GM23248 (cell line): ENCODE results near the gene SEC61B. TPM values are rescaled to one million over a fixed set of nuclear protein-coding genes. Genes with fewer than 3 reads are reported as not detected.

Experiments
- DNase-seq: peaks from one replicate; pipeline ENCODE4 v3.0.0-alpha.2; 2015
- H2AFZ ChIP-seq: fragments of 200-600 bp; sonication (generic); 2 replicates; pipeline ENCODE4 v1.6.1; 2016; ENCODE audit warnings: antibody characterized with exemption
- H3F3A ChIP-seq: fragments of 200-600 bp; sonication (generic); 2 replicates; pipeline ENCODE4 v1.6.1; 2016; ENCODE audit warnings: mild to moderate bottlenecking, antibody characterized with exemption, mixed run types; ENCODE audit not compliant: insufficient read depth
- H3K27ac ChIP-seq: fragments of 200-600 bp; sonication (generic); 2 replicates; pipeline ENCODE4 v1.5.1; 2016; ENCODE audit warnings: mild to moderate bottlenecking
- H3K27me3 ChIP-seq: fragments of 200-600 bp; sonication (generic); replicated peaks from 2 replicates; pipeline ENCODE4 v1.6.1; 2016; ENCODE audit warnings: mild to moderate bottlenecking; ENCODE audit not compliant: insufficient read depth
- H3K36me3 ChIP-seq: fragments of 200-600 bp; sonication (generic); 2 replicates; pipeline ENCODE4 v1.6.1; 2016; ENCODE audit warnings: low read depth, mild to moderate bottlenecking
- H3K4me1 ChIP-seq: fragments of 200-600 bp; sonication (generic); 2 replicates; pipeline ENCODE4 v1.6.1; 2016; ENCODE audit warnings: mild to moderate bottlenecking; ENCODE audit not compliant: insufficient read depth
- H3K4me2 ChIP-seq: fragments of 200-600 bp; sonication (generic); one replicate; pipeline ENCODE4 v1.6.1; 2016; ENCODE audit warnings: mild to moderate bottlenecking; ENCODE audit not compliant: unreplicated experiment
- H3K4me3 ChIP-seq: fragments of 200-600 bp; sonication (generic); 2 replicates; pipeline ENCODE4 v1.5.1; 2016; ENCODE audit warnings: mild to moderate bottlenecking
- H3K79me2 ChIP-seq: fragments of 200-600 bp; sonication (generic); 2 replicates; pipeline ENCODE4 v1.6.1; 2016; ENCODE audit warnings: mild to moderate bottlenecking; ENCODE audit not compliant: insufficient read depth
- H3K9ac ChIP-seq: fragments of 200-600 bp; sonication (generic); 2 replicates; pipeline ENCODE4 v1.6.1; 2016; ENCODE audit warnings: mild to moderate bottlenecking
- H3K9me2 ChIP-seq: fragments of 200-600 bp; sonication (generic); 2 replicates; pipeline ENCODE4 v1.6.1; 2016; ENCODE audit warnings: mixed run types, mild to moderate bottlenecking, moderate library complexity; ENCODE audit not compliant: insufficient read depth
- H3K9me3 ChIP-seq: fragments of 200-600 bp; sonication (generic); one replicate; pipeline ENCODE4 v1.6.1; 2017; ENCODE audit warnings: low read depth
- H4K20me1 ChIP-seq: fragments of 200-600 bp; sonication (generic); 2 replicates; pipeline ENCODE4 v1.6.0; 2016; ENCODE audit not compliant: insufficient read depth
- EZH2 ChIP-seq: fragments of 200-600 bp; sonication (generic); IDR thresholded peaks from 2 replicates; pipeline ENCODE4 v1.6.1; 2018; ENCODE audit warnings: antibody characterized with exemption, mild to moderate bottlenecking; ENCODE audit not compliant: insufficient read depth, poor library complexity, severe bottlenecking
- EZH2phosphoT487 ChIP-seq: fragments of 200-600 bp; sonication (generic); IDR thresholded peaks from 2 replicates; pipeline ENCODE4 v1.6.1; 2018; ENCODE audit warnings: antibody characterized with exemption, moderate library complexity, mild to moderate bottlenecking, low read depth; ENCODE audit not compliant: insufficient read depth
- WGBS, 2 experiments: methylation state at CpG; one replicate each; pipeline ENCODE4 v1.1.6; 2015 to 2017; ENCODE audit warnings: low lambda C conversion rate in 2 of 2, low coverage in 1 of 2; ENCODE audit errors: missing lambda C conversion rate in 2 of 2; 5-methylcytosine and 5-hydroxymethylcytosine counted together
- in situ Hi-C: fragments of 300-500 bp; cut with MboI; formaldehyde crosslinking; loops from 2 replicates; pipeline ENCODE4 v1.15.0; 2020
- polyA plus RNA-seq: library from polyadenylated mRNA; unstranded; fragments of >200 nt; fragmentation: Nextera tagmentation; extraction: Ambion mirVana; gene quantifications from 2 replicates; pipeline ENCODE4 v1.2.1, GENCODE V29; 2016
- total RNA-seq: library from RNA; depleted of rRNA; stranded (reverse); fragments of >200 nt; shearing (Covaris generic); gene quantifications from 2 replicates; pipeline ENCODE4 v1.2.3, GENCODE V29; 2014

The SEC61B gene
- total and polyA plus RNA-seq, 2 experiments from 2014 or later: 127 to 428 TPM

GRCh38 chr9:99255651-99256050, 33.6 kb downstream of the SEC61B start:
- in situ Hi-C loops: loop anchor here (25.0 kb wide), 1 partner anchor 757 kb away; no protein-coding TSS in a partner anchor
- no peak for TF ChIP-seq EZH2
- TF ChIP-seq EZH2phosphoT487: no peak
- no peak overlapping the region for H2AFZ ChIP-seq
- H3K79me2 ChIP-seq: no peaks in the 10 kb centered on the region
- WGBS, 2 experiments: 100% methylated on average over 1 of the region's 1 CpG
- no peak overlapping the region for H3K9ac ChIP-seq
- no peaks in the 10 kb centered on the region for H3F3A ChIP-seq
- DNase-seq: no peak
- H3K4me3 ChIP-seq: no peak overlapping the region
- H3K4me1 ChIP-seq: peaks cover 8% of the 10 kb centered on the region; the same call in 1 of the 2 replicates
- no peaks in the 10 kb centered on the region for H3K9me3 ChIP-seq
- no peaks in the 10 kb centered on the region for H3K27me3 ChIP-seq
- H3K27ac ChIP-seq: no peak overlapping the region
- no peaks in the 10 kb centered on the region for H3K36me3 ChIP-seq
- no peak overlapping the region for H3K4me2 ChIP-seq
- H4K20me1 ChIP-seq: no peaks in the 10 kb centered on the region
- no peaks in the 10 kb centered on the region for H3K9me2 ChIP-seq

GRCh38 chr9:99257723-99258389, 35.8 kb downstream of the SEC61B start:
- no peaks in the 10 kb centered on the region for H3K27me3 ChIP-seq
- H3K4me2 ChIP-seq: no peak overlapping the region
- H3K9ac ChIP-seq: no peak overlapping the region
- H2AFZ ChIP-seq: no peak overlapping the region
- peaks cover 8% of the 10 kb centered on the region; the same call in 1 of the 2 replicates for H3K4me1 ChIP-seq
- TF ChIP-seq EZH2 (no peak), EZH2phosphoT487 (no peak)
- DNase-seq: no peak
- no peaks in the 10 kb centered on the region for H4K20me1 ChIP-seq
- no peaks in the 10 kb centered on the region for H3K36me3 ChIP-seq
- no peaks in the 10 kb centered on the region for H3K9me2 ChIP-seq
- H3F3A ChIP-seq: no peaks in the 10 kb centered on the region
- no peak overlapping the region for H3K27ac ChIP-seq
- no peaks in the 10 kb centered on the region for H3K79me2 ChIP-seq
- in situ Hi-C loops: loop anchor here (25.0 kb wide), 1 partner anchor 754 kb away; no protein-coding TSS in a partner anchor
- WGBS, 2 experiments: 84 to 86% methylated on average over 8 of the region's 8 CpGs
- H3K9me3 ChIP-seq: no peaks in the 10 kb centered on the region
- no peak overlapping the region for H3K4me3 ChIP-seq

- Histone ChIP-seq H2AFZ (peak overlapping the region; percentile 89), H3K9ac (peak overlapping the region; percentile 59), H3K27ac (no peak overlapping the region), H3K9me3 (no peaks in the 10 kb centered on the region), H3K27me3 (no peaks in the 10 kb centered on the region), H3K79me2 (no peaks in the 10 kb centered on the region), H3K36me3 (no peaks in the 10 kb centered on the region), H3F3A (no peaks in the 10 kb centered on the region), H3K9me2 (no peaks in the 10 kb centered on the region), H3K4me2 (peak overlapping the region; percentile 70), H4K20me1 (no peaks in the 10 kb centered on the region), H3K4me1 (peaks cover 8% of the 10 kb centered on the region; the same call in 1 of the 2 replicates), H3K4me3 (peak overlapping the region; percentile 57)
- in situ Hi-C loops: loop anchor here (25.0 kb wide), 1 partner anchor 753 kb away; no protein-coding TSS in a partner anchor
- peak; percentile 54 for DNase-seq
- TF ChIP-seq EZH2 (no peak), EZH2phosphoT487 (no peak)
- 4% methylated on average over 27 of the region's 27 CpGs for WGBS, 2 experiments
Measured at GRCh38 chr9:99259231-99259918, 37.3 kb downstream of the SEC61B start.

GRCh38 chr9:99261923-99262322, 39.8 kb downstream of the SEC61B start:
- H3K4me3 ChIP-seq: no peak overlapping the region
- no peaks in the 10 kb centered on the region for H3K9me2 ChIP-seq
- no peak overlapping the region for H2AFZ ChIP-seq
- H3K9me3 ChIP-seq: no peaks in the 10 kb centered on the region
- H3K27ac ChIP-seq: no peak overlapping the region
- H3K27me3 ChIP-seq: no peaks in the 10 kb centered on the region
- H3K4me2 ChIP-seq: no peak overlapping the region
- in situ Hi-C loops: loop anchor here (25.0 kb wide), 1 partner anchor 750 kb away; no protein-coding TSS in a partner anchor
- no peaks in the 10 kb centered on the region for H4K20me1 ChIP-seq
- H3K9ac ChIP-seq: no peak overlapping the region
- no peaks in the 10 kb centered on the region for H3K79me2 ChIP-seq
- peaks cover 8% of the 10 kb centered on the region; the same call in 1 of the 2 replicates for H3K4me1 ChIP-seq
- no peaks in the 10 kb centered on the region for H3F3A ChIP-seq
- H3K36me3 ChIP-seq: no peaks in the 10 kb centered on the region
- TF ChIP-seq EZH2 (no peak), EZH2phosphoT487 (no peak)
- WGBS, 2 experiments: 74 to 86% methylated on average over 2 of the region's 2 CpGs
- DNase-seq: no peak
